Fibroblast of skin of abdomen (primary cell): Measurements from ENCODE around the gene PCBP1. TPM values are rescaled to one million over a fixed set of nuclear protein-coding genes. Genes with fewer than 3 reads are reported as not detected.
"Not testable (repeated sequence)": the region's sequence is repeated elsewhere in the genome, so short reads cannot be mapped to it uniquely, and the experiment has no call there.

Experiments used
- DNase-seq: peaks from one replicate; pipeline ENCODE4 v3.0.0-alpha.2; 2013
- polyA plus RNA-seq, 2 experiments: library from polyadenylated mRNA; unstranded; fragments of 120-200 nt; gene quantifications; one replicate each; pipeline ENCODE4 v1.2.1, GENCODE V29; 2013; ENCODE audit not compliant: insufficient read length in 2 of 2

Gene PCBP1
- 231 TPM for polyA plus RNA-seq (2013, experiment 1 of 2; ENCODE audit: insufficient read length)
- polyA plus RNA-seq (2013, experiment 2 of 2; ENCODE audit: insufficient read length) = 247 TPM

- DNase-seq = peak; percentile 95
Measured at GRCh38 chr2:70086838-70087701, at the start of gene PCBP1. PCBP1 (plus strand) TSS chr2:70087477; CDS start chr2:70087744, 267 bp downstream.

GRCh38 chr2:70039366-70039765 is 47.9 kb upstream of the PCBP1 start:
- DNase-seq = no peak

- peak; percentile 54 for DNase-seq
Measured at GRCh38 chr2:70041663-70042062, 45.6 kb upstream of the PCBP1 start.

- no peak for DNase-seq
Measured at GRCh38 chr2:70042246-70042645, 45.0 kb upstream of the PCBP1 start.

- no peak for DNase-seq
Measured at GRCh38 chr2:70043252-70043875, 43.9 kb upstream of the PCBP1 start.

- DNase-seq = no peak
Measured at GRCh38 chr2:70044290-70045040, 42.8 kb upstream of the PCBP1 start.

GRCh38 chr2:70045405-70045804 is 41.9 kb upstream of the PCBP1 start:
- no peak for DNase-seq

GRCh38 chr2:70045932-70046331 is 41.3 kb upstream of the PCBP1 start:
- no peak for DNase-seq

- no peak for DNase-seq
Measured at GRCh38 chr2:70046534-70046933, 40.7 kb upstream of the PCBP1 start.

- no peak for DNase-seq
Measured at GRCh38 chr2:70047451-70047850, 39.8 kb upstream of the PCBP1 start.

GRCh38 chr2:70049255-70049654 is 38.0 kb upstream of the PCBP1 start:
- no peak for DNase-seq

- no peak for DNase-seq
Measured at GRCh38 chr2:70050631-70051425, 36.4 kb upstream of the PCBP1 start.

- not testable (repeated sequence) for DNase-seq
Measured at GRCh38 chr2:70055259-70055658, 32.0 kb upstream of the PCBP1 start.

- DNase-seq = no peak
Measured at GRCh38 chr2:70061317-70061716, 26.0 kb upstream of the PCBP1 start.

GRCh38 chr2:70062270-70062669 is 25.0 kb upstream of the PCBP1 start:
- DNase-seq = no peak

GRCh38 chr2:70068119-70068518 is 19.2 kb upstream of the PCBP1 start:
- DNase-seq = no peak

GRCh38 chr2:70069049-70069448 is 18.2 kb upstream of the PCBP1 start:
- DNase-seq = no peak

GRCh38 chr2:70070542-70071268 is 16.6 kb upstream of the PCBP1 start:
- peak; percentile 87 for DNase-seq

GRCh38 chr2:70073493-70073892 is 13.8 kb upstream of the PCBP1 start:
- no peak for DNase-seq

- no peak for DNase-seq
Measured at GRCh38 chr2:70078384-70078783, 8.9 kb upstream of the PCBP1 start.

GRCh38 chr2:70080610-70081200 is 6.6 kb upstream of the PCBP1 start:
- DNase-seq = no peak
